B cell (primary cell): ENCODE measurements around the gene PTH1R. TPM values are rescaled to one million over a fixed set of nuclear protein-coding genes. Genes with fewer than 3 reads are reported as not detected.

Experiments used
- ATAC-seq: fragments of 200-7000 bp; cut with Tn5 transposase; one replicate; pipeline ENCODE4 v1.10.0; 2021; ENCODE audit warnings: low read depth, mild to moderate bottlenecking, moderate number of reproducible peaks, moderate library complexity
- CTCF ChIA-PET: fragments of 350-600 bp; sonication (Branson Sonifier 250); formaldehyde crosslinking; loops from one replicate; lab custom pipeline; 2021; ENCODE audit warnings: antibody characterized with exemption, inconsistent platforms; lab: Charles Lee
- POLR2A ChIA-PET: fragments of 350-600 bp; sonication (Branson Sonifier 250); formaldehyde crosslinking; loops from one replicate; lab custom pipeline; 2021; ENCODE audit warnings: antibody characterized with exemption; lab: Charles Lee
- DNase-seq: peaks from one replicate; pipeline ENCODE4 v3.0.0; 2013
- H2AFZ ChIP-seq: 2 replicates; pipeline ENCODE4 v1.6.1; 2012; ENCODE audit warnings: mild to moderate bottlenecking, low read depth, low read length; ENCODE audit not compliant: insufficient read depth, poor library complexity, severe bottlenecking
- H3K27ac ChIP-seq, 2 donors: 1 replicate in 1 of 2; 2 replicates in 1 of 2; pipeline ENCODE4 v1.5.1; 2012 to 2013; ENCODE audit warnings: low read length in 2 of 2, mild to moderate bottlenecking in 2 of 2, moderate library complexity in 1 of 2
- H3K27me3 ChIP-seq, 4 experiments: fragments of 200-600 bp in 1 of 4; sonication (generic) in 1 of 4; replicated peaks in 1 of 4; 1 replicate in 2 of 4; 2 replicates in 2 of 4; pipeline versions ENCODE4 v1.6.1 to v1.7.0; 2013 to 2016; ENCODE audit warnings: low read length in 3 of 4, mild to moderate bottlenecking in 2 of 4, mixed read lengths in 1 of 4, moderate library complexity in 1 of 4; ENCODE audit not compliant: insufficient read depth in 4 of 4, control insufficient read depth in 3 of 4; ENCODE audit errors: control extremely low read depth in 1 of 4
- H3K36me3 ChIP-seq, 2 experiments: replicated peaks in 1 of 2; 1 replicate in 1 of 2; 2 replicates in 1 of 2; pipeline versions ENCODE4 v1.6.1 to v1.7.1; 2013; ENCODE audit warnings: low read length in 1 of 2; ENCODE audit not compliant: insufficient read depth in 2 of 2, control insufficient read depth in 1 of 2; ENCODE audit errors: control extremely low read depth in 1 of 2, extremely low read depth in 1 of 2
- H3K4me1 ChIP-seq, 2 donors: fragments of 200-600 bp in 1 of 2; sonication (generic) in 1 of 2; 1 replicate in 1 of 2; 2 replicates in 1 of 2; pipeline versions ENCODE4 v1.5.1 to v1.6.1; 2013 to 2017; ENCODE audit warnings: low read length in 2 of 2; ENCODE audit not compliant: control insufficient read depth in 2 of 2, insufficient read depth in 2 of 2
- H3K4me2 ChIP-seq: replicated peaks from 2 replicates; pipeline ENCODE3; 2012; ENCODE audit warnings: mild to moderate bottlenecking, low read depth, low read length; ENCODE audit not compliant: poor library complexity, severe bottlenecking
- H3K4me3 ChIP-seq, 5 experiments: fragments of 200-600 bp in 1 of 5; sonication (generic) in 1 of 5; 1 replicate in 3 of 5; 2 replicates in 2 of 5; pipeline versions ENCODE4 v1.5.1 to v1.7.0; 2011 to 2016; ENCODE audit warnings: low read length in 4 of 5, mild to moderate bottlenecking in 4 of 5, low read depth in 2 of 5, control low read depth in 1 of 5, moderate library complexity in 1 of 5; ENCODE audit not compliant: insufficient read depth in 1 of 5; ENCODE audit errors: control extremely low read depth in 1 of 5, extremely low read depth in 1 of 5
- H3K79me2 ChIP-seq: fragments of 200-600 bp; sonication (generic); one replicate; pipeline ENCODE4 v1.6.0; 2016; ENCODE audit warnings: low read length; ENCODE audit not compliant: control insufficient read depth, insufficient read depth
- H3K9ac ChIP-seq: fragments of 200-600 bp; sonication (generic); 2 replicates; pipeline ENCODE4 v1.6.1; 2017; ENCODE audit warnings: mild to moderate bottlenecking, low read length, moderate library complexity
- H3K9me3 ChIP-seq, 3 donors: one replicate each; pipeline versions ENCODE4 v1.6.1 to v1.7.1; 2013; ENCODE audit warnings: low read length in 2 of 3; ENCODE audit not compliant: control insufficient read depth in 2 of 3, insufficient read depth in 1 of 3; ENCODE audit errors: control extremely low read depth in 1 of 3
- H4K20me1 ChIP-seq: 2 replicates; pipeline ENCODE4 v1.6.0; 2012; ENCODE audit warnings: mild to moderate bottlenecking, low read length; ENCODE audit not compliant: insufficient read depth, control insufficient read depth, poor library complexity, severe bottlenecking
- H3K27ac Mint-ChIP-seq: one replicate; pipeline ENCODE4 v1.8.0; 2021; ENCODE audit warnings: mixed read lengths
- H3K27me3 Mint-ChIP-seq: one replicate; pipeline ENCODE4 v1.8.0; 2021; ENCODE audit warnings: mixed read lengths
- H3K4me1 Mint-ChIP-seq: one replicate; pipeline ENCODE4 v1.8.0; 2021; ENCODE audit warnings: mixed read lengths
- H3K4me3 Mint-ChIP-seq: one replicate; pipeline ENCODE4 v1.8.0; 2021; ENCODE audit warnings: mixed read lengths
- H3K9me3 Mint-ChIP-seq: one replicate; pipeline ENCODE4 v1.8.0; 2022; ENCODE audit warnings: mixed read lengths; ENCODE audit not compliant: insufficient read depth
- EZH2 ChIP-seq: IDR thresholded peaks from 2 replicates; pipeline ENCODE4 v1.6.1; 2012; ENCODE audit warnings: borderline replicate concordance, low read depth, mild to moderate bottlenecking, moderate library complexity, low read length; ENCODE audit not compliant: insufficient read depth, poor library complexity, severe bottlenecking
- WGBS: methylation state at CpG from one replicate; pipeline ENCODE4 v1.1.5; 2013; ENCODE audit warnings: missing lambda C conversion rate; ENCODE audit not compliant: insufficient coverage; 5-methylcytosine and 5-hydroxymethylcytosine counted together
- intact Hi-C: fragments of 100-400 bp; cut with micrococcal nuclease; formaldehyde crosslinking; loops from one replicate; pipeline ENCODE4 v1.10.0; 2022
- polyA plus RNA-seq: library from polyadenylated mRNA; depleted of rRNA; stranded (reverse); fragments of >200 nt; gene quantifications from 2 replicates; pipeline ENCODE4 v1.2.3, GENCODE V29; 2012
- total RNA-seq, 2 donors: library from RNA; stranded (reverse); fragments of 120-200 nt in 1 of 2; gene quantifications; 1 replicate in 1 of 2; 2 replicates in 1 of 2; pipeline versions ENCODE4 v1.2.3 to v1.2.4, GENCODE V29; 2013 to 2022
- TF ChIP-seq, protein P1 (sequence below): fragments of 200-600 bp; IDR thresholded peaks from one replicate; pipeline ENCODE4 v1.8.0; 2022; ENCODE audit warnings: antibody characterized with exemption, mild to moderate bottlenecking

Gene PTH1R
- total and polyA plus RNA-seq, 2 donors (not counting 1 experiment from before 2014, with no cell fraction given), result not detected

DNA sequence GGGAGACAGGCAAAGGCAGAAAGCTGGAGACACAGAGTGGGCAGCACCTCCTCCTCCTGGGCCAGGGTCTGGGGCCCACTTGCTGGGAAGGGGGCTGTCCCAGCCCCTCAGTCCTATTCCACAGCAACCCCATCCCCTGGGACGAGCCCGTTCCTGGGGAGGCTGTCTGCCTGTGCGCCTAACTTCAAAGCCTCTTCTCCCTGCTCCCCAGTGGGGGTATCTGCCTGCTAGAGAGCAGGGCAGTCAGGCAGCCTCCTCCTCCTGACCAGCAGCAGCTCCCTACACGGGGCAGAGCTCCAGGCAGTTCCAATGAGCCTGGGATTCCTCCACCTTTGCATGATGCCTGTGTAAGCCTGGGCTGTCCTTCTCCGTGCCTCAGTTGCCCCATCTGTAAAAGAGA is 6.9 kb downstream of the PTH1R start:
- TF ChIP-seq EZH2, result no peak
- TF ChIP-seq, protein P1, sequence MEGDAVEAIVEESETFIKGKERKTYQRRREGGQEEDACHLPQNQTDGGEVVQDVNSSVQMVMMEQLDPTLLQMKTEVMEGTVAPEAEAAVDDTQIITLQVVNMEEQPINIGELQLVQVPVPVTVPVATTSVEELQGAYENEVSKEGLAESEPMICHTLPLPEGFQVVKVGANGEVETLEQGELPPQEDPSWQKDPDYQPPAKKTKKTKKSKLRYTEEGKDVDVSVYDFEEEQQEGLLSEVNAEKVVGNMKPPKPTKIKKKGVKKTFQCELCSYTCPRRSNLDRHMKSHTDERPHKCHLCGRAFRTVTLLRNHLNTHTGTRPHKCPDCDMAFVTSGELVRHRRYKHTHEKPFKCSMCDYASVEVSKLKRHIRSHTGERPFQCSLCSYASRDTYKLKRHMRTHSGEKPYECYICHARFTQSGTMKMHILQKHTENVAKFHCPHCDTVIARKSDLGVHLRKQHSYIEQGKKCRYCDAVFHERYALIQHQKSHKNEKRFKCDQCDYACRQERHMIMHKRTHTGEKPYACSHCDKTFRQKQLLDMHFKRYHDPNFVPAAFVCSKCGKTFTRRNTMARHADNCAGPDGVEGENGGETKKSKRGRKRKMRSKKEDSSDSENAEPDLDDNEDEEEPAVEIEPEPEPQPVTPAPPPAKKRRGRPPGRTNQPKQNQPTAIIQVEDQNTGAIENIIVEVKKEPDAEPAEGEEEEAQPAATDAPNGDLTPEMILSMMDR, result no peak
- 87% methylated on average over 5 of the region's 5 CpGs for WGBS
- H3K36me3 ChIP-seq, result no peaks in the 10 kb centered on the region
- no peaks in the 10 kb centered on the region for H3K9me3 ChIP-seq
- peaks cover 19 to 24% of the 10 kb centered on the region in 2 donors for H3K4me1 ChIP-seq
- intact Hi-C loops, result no loop called here
- no peaks in the 10 kb centered on the region for H3K9me3 Mint-ChIP-seq
- peaks cover 16% of the 10 kb centered on the region for H3K4me1 Mint-ChIP-seq
- no peak overlapping the region for H3K4me3 ChIP-seq
- H4K20me1 ChIP-seq, result peaks cover 5% of the 10 kb centered on the region
- no peak overlapping the region for H3K27ac ChIP-seq
- no peak overlapping the region for H3K4me2 ChIP-seq
- peaks cover 0 to 54% (median 23%) of the 10 kb centered on the region in 4 experiments for H3K27me3 ChIP-seq
- H2AFZ ChIP-seq, result no peak overlapping the region
- H3K4me3 Mint-ChIP-seq, result no peak overlapping the region
- no peak overlapping the region for H3K9ac ChIP-seq
- H3K27ac Mint-ChIP-seq, result no peak overlapping the region
- ChIA-PET POLR2A (no interaction called here), CTCF (interaction anchor here (1.7 kb wide), 1 partner anchor 25 kb away, joined by 5 read pairs; no protein-coding TSS in a partner anchor)
- H3K79me2 ChIP-seq, result no peaks in the 10 kb centered on the region
- ATAC-seq, result no peak
- peaks cover 48% of the 10 kb centered on the region for H3K27me3 Mint-ChIP-seq
- DNase-seq, result no peak

DNA sequence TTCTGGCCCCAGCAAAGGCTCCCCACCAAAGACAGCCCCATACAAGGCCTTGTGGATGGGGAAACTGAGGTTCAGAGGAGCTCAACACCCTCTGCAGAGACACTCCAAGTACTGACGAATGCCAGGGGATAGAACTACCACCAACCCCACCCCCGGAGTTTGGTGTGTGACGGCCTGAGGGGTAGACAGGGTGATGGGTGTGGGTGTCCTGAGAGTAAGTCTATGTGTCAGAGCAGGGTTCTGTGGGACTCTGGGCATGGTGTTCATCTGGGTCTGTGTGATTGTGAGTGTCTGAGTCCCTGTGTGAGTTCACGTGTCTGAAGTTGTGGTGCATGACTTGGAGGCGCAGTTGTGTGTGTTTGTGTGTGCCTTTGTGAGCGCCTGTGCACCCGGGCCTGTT is 7.4 kb downstream of the PTH1R start:
- H3K27ac Mint-ChIP-seq, result no peak overlapping the region
- Histone ChIP-seq H3K36me3 (no peaks in the 10 kb centered on the region), H3K79me2 (no peaks in the 10 kb centered on the region), H3K4me3 (no peak overlapping the region), H3K4me1 (peaks cover 19 to 24% of the 10 kb centered on the region in 2 donors), H3K4me2 (no peak overlapping the region), H3K9me3 (no peaks in the 10 kb centered on the region), H3K27ac (no peak overlapping the region), H2AFZ (no peak overlapping the region), H3K9ac (no peak overlapping the region), H4K20me1 (peaks cover 5% of the 10 kb centered on the region), H3K27me3 (peaks cover 0 to 59% (median 25%) of the 10 kb centered on the region in 4 experiments)
- peak overlapping the region; percentile 71 for H3K4me3 Mint-ChIP-seq
- no peak for TF ChIP-seq EZH2
- TF ChIP-seq, protein P1, result no peak
- ATAC-seq (no peak), DNase-seq (no peak)
- 60% methylated on average over 1 of the region's 7 CpGs for whole genome bisulfite sequencing
- H3K27me3 Mint-ChIP-seq, result peaks cover 50% of the 10 kb centered on the region
- POLR2A ChIA-PET, result no interaction called here
- H3K9me3 Mint-ChIP-seq, result no peaks in the 10 kb centered on the region
- CTCF ChIA-PET, result interaction anchor here (1.6 kb wide), 2 partner anchors 10 to 24 kb away, joined by 6 to 7 read pairs; no protein-coding TSS in a partner anchor
- peaks cover 16% of the 10 kb centered on the region for H3K4me1 Mint-ChIP-seq
- intact Hi-C loops, result no loop called here
